A673 (cell line): ENCODE results near the gene AUNIP. TPM values are rescaled to one million over a fixed set of nuclear protein-coding genes. Genes with fewer than 3 reads are reported as not detected.

Source experiments
- BruUV-seq: library from RNA; stranded (reverse); fragments of 400-500 nt; replicated peaks from 2 replicates; lab custom pipeline; 2021; lab: Mats Ljungman, UMichigan
- CTCF ChIA-PET: fragments of 300-600 bp; sonication (Branson Sonifier 250); formaldehyde crosslinking; loops from one replicate; lab custom pipeline; 2022; ENCODE audit warnings: antibody characterized with exemption; lab: Charles Lee
- POLR2A ChIA-PET: fragments of 300-600 bp; sonication (Branson Sonifier 250); formaldehyde crosslinking; loops from one replicate; lab custom pipeline; 2022; ENCODE audit warnings: antibody characterized with exemption; ENCODE audit not compliant: low non-redundant PET; lab: Charles Lee
- DNase-seq: peaks from one replicate; pipeline ENCODE4 v3.0.0-alpha.2; 2015; ENCODE audit warnings: low spot score
- H3K27ac ChIP-seq: fragments of 200-600 bp; sonication (generic); 2 replicates; pipeline ENCODE4 v1.5.1; 2016; ENCODE audit warnings: mixed run types, low read depth, mild to moderate bottlenecking, mixed read lengths, antibody characterized with exemption, low read length; ENCODE audit not compliant: poor library complexity, severe bottlenecking
- H3K27me3 ChIP-seq: fragments of 200-600 bp; sonication (generic); replicated peaks from 2 replicates; pipeline ENCODE4 v1.6.1; 2017; ENCODE audit warnings: mixed run types, low read depth, mild to moderate bottlenecking, mixed read lengths, antibody characterized with exemption, low read length; ENCODE audit not compliant: insufficient read depth, poor library complexity
- H3K36me3 ChIP-seq: fragments of 200-600 bp; sonication (generic); 2 replicates; pipeline ENCODE4 v1.6.1; 2016; ENCODE audit warnings: mixed run types, mild to moderate bottlenecking, mixed read lengths, antibody characterized with exemption, low read length; ENCODE audit not compliant: insufficient read depth, poor library complexity, severe bottlenecking
- H3K4me1 ChIP-seq: fragments of 200-600 bp; sonication (generic); 2 replicates; pipeline ENCODE4 v1.6.1; 2017; ENCODE audit warnings: mixed run types, mild to moderate bottlenecking, mixed read lengths, antibody characterized with exemption, low read length; ENCODE audit not compliant: insufficient read depth, poor library complexity, severe bottlenecking
- H3K4me3 ChIP-seq: fragments of 200-600 bp; sonication (generic); 2 replicates; pipeline ENCODE4 v1.5.1; 2016; ENCODE audit warnings: low read depth, mixed run types, mild to moderate bottlenecking, mixed read lengths, low read length; ENCODE audit not compliant: poor library complexity, severe bottlenecking
- H3K9me3 ChIP-seq: fragments of 200-600 bp; sonication (generic); 2 replicates; pipeline ENCODE4 v1.6.1; 2016; ENCODE audit warnings: mixed run types, low read depth, mild to moderate bottlenecking, mixed read lengths, antibody characterized with exemption, low read length; ENCODE audit not compliant: poor library complexity, severe bottlenecking
- EZH2 ChIP-seq: fragments of 200-600 bp; sonication (generic); IDR thresholded peaks from 2 replicates; pipeline ENCODE4 v1.6.1; 2017; ENCODE audit warnings: borderline replicate concordance, low read depth, mild to moderate bottlenecking, mixed read lengths, antibody characterized with exemption, low read length; ENCODE audit not compliant: poor library complexity, severe bottlenecking
- intact Hi-C: fragments of 100-400 bp; cut with micrococcal nuclease; formaldehyde crosslinking; loops from one replicate; pipeline ENCODE4 v1.10.0; 2022; ENCODE audit not compliant: unreplicated experiment
- total RNA-seq: library from RNA; stranded (reverse); gene quantifications from 2 replicates; pipeline ENCODE4 v1.2.3, GENCODE V29; 2021
- TF ChIP-seq, protein P1 (sequence below): fragments of 300-800, 200-600 bp; sonication (generic); conservative IDR thresholded peaks from 2 replicates; pipeline ENCODE4 v1.5.1; 2017; ENCODE audit warnings: low read depth, mild to moderate bottlenecking, antibody characterized with exemption, low read length, moderate library complexity, mixed read lengths

The AUNIP gene
- total RNA-seq, 1 experiment from 2014 or later, result 18.9 TPM

DNA sequence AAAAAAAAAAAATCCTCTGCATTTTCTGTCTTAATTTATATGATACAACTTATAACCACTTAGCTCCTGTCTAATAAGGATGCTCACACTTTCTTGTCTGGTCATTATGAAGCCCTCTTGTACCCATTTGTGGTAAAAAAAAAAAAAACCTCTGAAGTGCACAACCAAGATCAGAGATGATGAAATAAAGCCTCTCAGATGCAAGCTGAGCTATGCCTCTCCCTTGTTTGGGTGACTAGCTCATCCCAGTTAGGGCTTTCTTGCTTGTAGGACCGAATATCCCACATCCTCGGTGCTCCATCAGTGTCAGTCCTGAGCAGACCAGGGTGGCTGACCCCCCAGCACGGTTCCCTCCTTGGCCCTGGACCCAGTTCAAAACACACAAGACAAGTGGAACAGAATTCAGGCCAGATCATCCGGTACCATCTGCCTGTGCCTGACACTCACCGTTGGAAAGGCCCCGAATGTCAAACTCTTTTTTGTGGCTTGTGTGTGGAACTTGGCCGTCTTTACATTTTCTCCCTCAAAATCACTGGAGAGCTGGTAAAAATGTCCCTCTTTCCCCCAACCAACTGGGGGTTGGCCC, 65.6 kb downstream of the AUNIP start:
- Histone ChIP-seq H3K4me1 (no peaks in the 10 kb centered on the region), H3K4me3 (no peak overlapping the region), H3K9me3 (no peaks in the 10 kb centered on the region), H3K27ac (no peak overlapping the region), H3K36me3 (no peaks in the 10 kb centered on the region), H3K27me3 (no peaks in the 10 kb centered on the region)
- CTCF ChIA-PET, result no interaction called here
- no TSS peak for BruUV-seq
- no peak for TF ChIP-seq EZH2
- TF ChIP-seq, protein P1, sequence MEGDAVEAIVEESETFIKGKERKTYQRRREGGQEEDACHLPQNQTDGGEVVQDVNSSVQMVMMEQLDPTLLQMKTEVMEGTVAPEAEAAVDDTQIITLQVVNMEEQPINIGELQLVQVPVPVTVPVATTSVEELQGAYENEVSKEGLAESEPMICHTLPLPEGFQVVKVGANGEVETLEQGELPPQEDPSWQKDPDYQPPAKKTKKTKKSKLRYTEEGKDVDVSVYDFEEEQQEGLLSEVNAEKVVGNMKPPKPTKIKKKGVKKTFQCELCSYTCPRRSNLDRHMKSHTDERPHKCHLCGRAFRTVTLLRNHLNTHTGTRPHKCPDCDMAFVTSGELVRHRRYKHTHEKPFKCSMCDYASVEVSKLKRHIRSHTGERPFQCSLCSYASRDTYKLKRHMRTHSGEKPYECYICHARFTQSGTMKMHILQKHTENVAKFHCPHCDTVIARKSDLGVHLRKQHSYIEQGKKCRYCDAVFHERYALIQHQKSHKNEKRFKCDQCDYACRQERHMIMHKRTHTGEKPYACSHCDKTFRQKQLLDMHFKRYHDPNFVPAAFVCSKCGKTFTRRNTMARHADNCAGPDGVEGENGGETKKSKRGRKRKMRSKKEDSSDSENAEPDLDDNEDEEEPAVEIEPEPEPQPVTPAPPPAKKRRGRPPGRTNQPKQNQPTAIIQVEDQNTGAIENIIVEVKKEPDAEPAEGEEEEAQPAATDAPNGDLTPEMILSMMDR, result no peak
- DNase-seq, result no peak
- POLR2A ChIA-PET, result no interaction called here
- intact Hi-C loops, result no loop called here

DNA sequence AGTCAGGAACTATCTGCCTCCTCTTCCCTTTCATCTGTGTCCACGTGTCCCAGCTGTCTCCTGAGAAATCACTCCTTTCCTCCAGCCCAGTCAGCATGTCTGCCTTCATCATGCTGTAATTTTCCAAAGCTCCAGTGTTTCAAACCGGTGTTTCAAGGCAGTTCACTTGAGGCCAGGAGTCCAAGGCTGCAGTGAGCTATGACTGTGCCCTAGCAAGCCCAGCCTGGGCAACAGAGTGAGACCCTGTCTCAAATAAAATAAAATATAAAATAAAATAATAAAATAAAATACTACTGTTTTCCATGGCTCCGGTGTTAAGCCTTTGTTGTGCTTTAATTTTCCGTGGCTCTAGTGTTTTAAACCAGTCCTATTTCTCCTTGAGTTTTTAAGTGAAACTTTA, 67.1 kb downstream of the AUNIP start:
- Histone ChIP-seq H3K27me3 (no peaks in the 10 kb centered on the region), H3K9me3 (no peaks in the 10 kb centered on the region), H3K4me1 (no peaks in the 10 kb centered on the region), H3K27ac (no peak overlapping the region), H3K4me3 (no peak overlapping the region), H3K36me3 (no peaks in the 10 kb centered on the region)
- DNase-seq, result no peak
- intact Hi-C loops, result no loop called here
- POLR2A ChIA-PET, result no interaction called here
- TF ChIP-seq, protein P1, result no peak
- TF ChIP-seq EZH2, result no peak
- CTCF ChIA-PET, result no interaction called here
- no TSS peak for BruUV-seq

DNA sequence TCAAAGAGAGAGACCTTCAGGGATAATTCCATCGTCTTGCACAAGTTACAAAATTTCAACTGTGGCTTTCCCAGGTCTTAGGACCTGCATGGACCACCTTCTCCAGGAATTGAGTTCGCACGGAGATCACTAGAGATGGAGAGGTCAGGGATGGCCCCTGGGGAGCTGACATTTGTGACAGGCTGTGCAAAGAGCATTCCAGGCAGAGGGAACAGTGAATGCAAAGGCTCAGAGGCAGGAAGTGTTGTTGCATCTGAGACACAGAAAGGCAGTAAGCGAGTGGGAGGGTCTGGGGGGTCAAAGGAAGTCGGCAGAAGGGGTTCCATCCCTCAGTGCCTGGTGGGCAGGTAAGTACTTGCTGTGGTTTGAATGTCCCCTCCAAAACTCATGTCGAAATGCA, 68.8 kb downstream of the AUNIP start:
- H3K36me3 ChIP-seq, result no peaks in the 10 kb centered on the region
- no peak overlapping the region for H3K27ac ChIP-seq
- intact Hi-C loops, result no loop called here
- no peaks in the 10 kb centered on the region for H3K27me3 ChIP-seq
- BruUV-seq, result no TSS peak
- POLR2A ChIA-PET, result no interaction called here
- CTCF ChIA-PET, result no interaction called here
- DNase-seq, result no peak
- no peaks in the 10 kb centered on the region for H3K9me3 ChIP-seq
- no peaks in the 10 kb centered on the region for H3K4me1 ChIP-seq
- TF ChIP-seq, protein P1, result no peak
- TF ChIP-seq EZH2, result no peak
- no peak overlapping the region for H3K4me3 ChIP-seq
